HL-60 (cell line): ENCODE measurements around the gene LIPN.
"Not testable (repeated sequence)": the region's sequence is repeated elsewhere in the genome, so short reads cannot be mapped to it uniquely, and the experiment has no call there.

Experiments
- CTCF ChIP-seq: IDR thresholded peaks from one replicate; pipeline ENCODE4 v1.5.1; 2011; ENCODE audit warnings: low read length, control low read depth, inconsistent platforms; ENCODE audit not compliant: insufficient read depth
- POLR2AphosphoS5 ChIP-seq: IDR thresholded peaks from 2 replicates; pipeline ENCODE4 v1.6.1; 2012; ENCODE audit warnings: low read depth
- REST ChIP-seq: IDR thresholded peaks from 2 replicates; pipeline ENCODE4 v1.6.1; 2012; ENCODE audit warnings: low read depth; ENCODE audit not compliant: insufficient replicate concordance

GRCh38 chr10:88741921-88742320 is 17.9 kb upstream of the LIPN start:
- TF ChIP-seq CTCF, POLR2AphosphoS5, REST: not testable (repeated sequence)
